GM11168 (cell line): ENCODE measurements around the gene SPATA16.
"Not testable (repeated sequence)": the region's sequence is repeated elsewhere in the genome, so short reads cannot be mapped to it uniquely, and the experiment has no call there.

Source experiments
- in situ Hi-C: fragments of 300-500 bp; cut with MboI; formaldehyde crosslinking; loops from one replicate; pipeline ENCODE4 v1.12.0; 2022; ENCODE audit warnings: low sequenced_read_pairs; ENCODE audit not compliant: unreplicated experiment

SPATA16 gene

GRCh38 chr3:172905451-172905850 lies 235.6 kb downstream of the SPATA16 start:
- in situ Hi-C loops = no loop called here

- in situ Hi-C loops = no loop called here
These were observed 236.2 kb downstream of the SPATA16 start for GRCh38 chr3:172904711-172905373.

GRCh38 chr3:172903642-172904320 lies 237.3 kb downstream of the SPATA16 start:
- in situ Hi-C loops = no loop called here

GRCh38 chr3:172892158-172892557 lies 248.9 kb downstream of the SPATA16 start:
- in situ Hi-C loops = no loop called here

- in situ Hi-C loops = no loop called here
These were observed 255.3 kb downstream of the SPATA16 start for GRCh38 chr3:172885704-172886103.

- in situ Hi-C loops = no loop called here
These were observed 258.5 kb downstream of the SPATA16 start for GRCh38 chr3:172882563-172882962.

GRCh38 chr3:172879381-172879780 lies 261.7 kb downstream of the SPATA16 start:
- in situ Hi-C loops = not testable (repeated sequence)

- in situ Hi-C loops = no loop called here
These were observed 264.0 kb downstream of the SPATA16 start for GRCh38 chr3:172877011-172877410.

GRCh38 chr3:172876297-172876696 lies 264.7 kb downstream of the SPATA16 start:
- in situ Hi-C loops = no loop called here

- in situ Hi-C loops = no loop called here
These were observed 266.0 kb downstream of the SPATA16 start for GRCh38 chr3:172875039-172875438.

GRCh38 chr3:172869784-172870518 lies 271.1 kb downstream of the SPATA16 start:
- in situ Hi-C loops = no loop called here

GRCh38 chr3:172869368-172869771 lies 271.7 kb downstream of the SPATA16 start:
- in situ Hi-C loops = no loop called here

GRCh38 chr3:172868582-172869200 lies 272.3 kb downstream of the SPATA16 start:
- in situ Hi-C loops = no loop called here

- in situ Hi-C loops = not testable (repeated sequence)
These were observed 274.2 kb downstream of the SPATA16 start for GRCh38 chr3:172866726-172867350.

- in situ Hi-C loops = no loop called here
These were observed 282.0 kb downstream of the SPATA16 start for GRCh38 chr3:172859041-172859440.

GRCh38 chr3:172856795-172857742 lies 284.0 kb downstream of the SPATA16 start:
- in situ Hi-C loops = no loop called here

- in situ Hi-C loops = no loop called here
These were observed 286.0 kb downstream of the SPATA16 start for GRCh38 chr3:172855037-172855436.

- in situ Hi-C loops = no loop called here
These were observed 286.9 kb downstream of the SPATA16 start for GRCh38 chr3:172853921-172854666.

- in situ Hi-C loops = no loop called here
These were observed 288.0 kb downstream of the SPATA16 start for GRCh38 chr3:172853005-172853404.
